ENCODE results near the gene GMPPB. TPM values are rescaled to one million over a fixed set of nuclear protein-coding genes. Genes with fewer than 3 reads are reported as not detected.

Gene GMPPB
- total and polyA plus RNA-seq, 2 of the 8 experiments (the other 6 are each of a cell fraction or from before 2014, with no cell fraction given) = 20.9 to 23.9 TPM

GRCh38 chr3:49711489-49711888 is 12.3 kb downstream of the GMPPB start (continued):
- TF ChIP-seq CHD7 (IDR thresholded peaks at IDR 0.05; ENCODE audit: insufficient replicate concordance, low read length) (no peak), EZH2 (IDR thresholded peaks at IDR 0.05; ENCODE audit: low read depth, low read length, severe bottlenecking) (no peak), RFX5 (IDR thresholded peaks at IDR 0.05; ENCODE audit: borderline replicate concordance, low read depth, low read length) (no peak), TAF7 (optimal IDR thresholded peaks at IDR 0.05; ENCODE audit: borderline replicate concordance, low read depth, low read length) (no peak), GTF2F1 (IDR thresholded peaks at IDR 0.05; ENCODE audit: borderline replicate concordance, low read depth, low read length) (no peak), CHD2 (IDR thresholded peaks at IDR 0.05; ENCODE audit: low read length) (no peak), ASH2L (IDR thresholded peaks at IDR 0.05; ENCODE audit: low read length) (no peak)

Data from H1 (cell line).